Liver (tissue), 3 donors: ENCODE measurements around the gene MS4A8.

Experiments used
- FOXA2 ChIP-seq: IDR thresholded peaks from 2 replicates; pipeline ENCODE4 v1.6.1; 2016; ENCODE audit warnings: antibody characterized with exemption
- JUND ChIP-seq, 2 donors: IDR thresholded peaks; 2 replicates each; pipeline ENCODE4 v1.6.1; 2016; ENCODE audit warnings: antibody characterized with exemption in 2 of 2
- RAD21 ChIP-seq, 2 donors: IDR thresholded peaks; 2 replicates each; pipeline ENCODE4 v1.6.1; 2016; ENCODE audit warnings: antibody characterized with exemption in 2 of 2, mild to moderate bottlenecking in 2 of 2
- SP1 ChIP-seq: IDR thresholded peaks from 2 replicates; pipeline ENCODE4 v1.6.1; 2018; ENCODE audit warnings: antibody characterized with exemption, mild to moderate bottlenecking
- TAF1 ChIP-seq: conservative IDR thresholded peaks from 2 replicates; pipeline ENCODE4 v1.6.1; 2016; ENCODE audit warnings: antibody characterized with exemption, mild to moderate bottlenecking
- YY1 ChIP-seq: IDR thresholded peaks from 2 replicates; pipeline ENCODE4 v1.6.1; 2016; ENCODE audit warnings: antibody characterized with exemption, mild to moderate bottlenecking
- TF ChIP-seq, protein P1 (sequence below): fragments of 150-350 bp; IDR thresholded peaks from 2 replicates; pipeline ENCODE4 v1.5.1; 2017; ENCODE audit warnings: improper control_type of control experiment, low read depth, low read length; ENCODE audit not compliant: missing input control
- TF ChIP-seq, protein P2 (sequence below): IDR thresholded peaks from 2 replicates; pipeline ENCODE4 v1.6.1; 2016; ENCODE audit warnings: antibody characterized with exemption
- TF ChIP-seq, protein P3 (sequence below): IDR thresholded peaks from 2 replicates; pipeline ENCODE4 v1.6.1; 2016; ENCODE audit warnings: antibody characterized with exemption
- donor health status: healthy.
- donor health status: healthy.

DNA sequence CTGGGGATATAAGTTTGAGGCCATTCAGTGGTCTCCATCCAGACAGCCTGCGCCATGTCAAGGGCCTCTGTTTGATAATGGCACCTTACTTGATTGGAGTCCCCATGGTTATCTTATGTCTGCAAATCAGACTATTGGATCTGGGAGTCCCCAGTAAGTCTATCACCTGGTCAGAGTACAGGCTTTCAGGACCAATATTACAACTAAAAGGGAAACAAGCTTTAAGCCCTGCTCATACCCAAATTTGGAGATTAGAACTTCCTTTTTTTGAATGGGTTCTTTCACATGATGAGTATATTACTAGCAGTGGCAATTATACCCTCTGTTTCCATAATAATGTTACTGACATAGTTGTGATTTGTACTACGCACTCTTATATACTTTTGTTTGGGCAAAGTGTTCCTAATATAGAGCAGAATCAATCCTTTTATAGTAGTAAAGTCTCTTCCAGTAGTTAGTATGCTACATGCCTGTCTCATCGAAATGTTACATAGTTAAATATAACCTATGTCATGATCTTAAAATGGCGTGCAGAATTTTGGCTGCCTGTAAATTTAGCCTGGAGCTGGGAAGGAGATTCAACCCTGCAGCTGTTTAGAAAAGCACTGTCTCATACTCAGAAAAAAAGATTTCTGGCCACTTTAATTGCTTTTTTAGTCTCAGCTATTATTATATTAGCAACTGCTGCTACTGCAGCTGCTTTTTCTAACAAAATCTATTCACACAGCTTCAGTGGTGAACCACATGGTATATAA lies 62.2 kb downstream of the MS4A8 start:
- TF ChIP-seq, protein P1, sequence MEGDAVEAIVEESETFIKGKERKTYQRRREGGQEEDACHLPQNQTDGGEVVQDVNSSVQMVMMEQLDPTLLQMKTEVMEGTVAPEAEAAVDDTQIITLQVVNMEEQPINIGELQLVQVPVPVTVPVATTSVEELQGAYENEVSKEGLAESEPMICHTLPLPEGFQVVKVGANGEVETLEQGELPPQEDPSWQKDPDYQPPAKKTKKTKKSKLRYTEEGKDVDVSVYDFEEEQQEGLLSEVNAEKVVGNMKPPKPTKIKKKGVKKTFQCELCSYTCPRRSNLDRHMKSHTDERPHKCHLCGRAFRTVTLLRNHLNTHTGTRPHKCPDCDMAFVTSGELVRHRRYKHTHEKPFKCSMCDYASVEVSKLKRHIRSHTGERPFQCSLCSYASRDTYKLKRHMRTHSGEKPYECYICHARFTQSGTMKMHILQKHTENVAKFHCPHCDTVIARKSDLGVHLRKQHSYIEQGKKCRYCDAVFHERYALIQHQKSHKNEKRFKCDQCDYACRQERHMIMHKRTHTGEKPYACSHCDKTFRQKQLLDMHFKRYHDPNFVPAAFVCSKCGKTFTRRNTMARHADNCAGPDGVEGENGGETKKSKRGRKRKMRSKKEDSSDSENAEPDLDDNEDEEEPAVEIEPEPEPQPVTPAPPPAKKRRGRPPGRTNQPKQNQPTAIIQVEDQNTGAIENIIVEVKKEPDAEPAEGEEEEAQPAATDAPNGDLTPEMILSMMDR = no peak
- TF ChIP-seq SP1 (no peak), YY1 (no peak), JUND (IDR thresholded peaks at IDR 0.05) (no peak), RAD21 (IDR thresholded peaks at IDR 0.05) (no peak), TAF1 (no peak), FOXA2 (no peak)
- TF ChIP-seq, protein P2, sequence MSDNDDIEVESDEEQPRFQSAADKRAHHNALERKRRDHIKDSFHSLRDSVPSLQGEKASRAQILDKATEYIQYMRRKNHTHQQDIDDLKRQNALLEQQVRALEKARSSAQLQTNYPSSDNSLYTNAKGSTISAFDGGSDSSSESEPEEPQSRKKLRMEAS = no peak
- TF ChIP-seq, protein P3, sequence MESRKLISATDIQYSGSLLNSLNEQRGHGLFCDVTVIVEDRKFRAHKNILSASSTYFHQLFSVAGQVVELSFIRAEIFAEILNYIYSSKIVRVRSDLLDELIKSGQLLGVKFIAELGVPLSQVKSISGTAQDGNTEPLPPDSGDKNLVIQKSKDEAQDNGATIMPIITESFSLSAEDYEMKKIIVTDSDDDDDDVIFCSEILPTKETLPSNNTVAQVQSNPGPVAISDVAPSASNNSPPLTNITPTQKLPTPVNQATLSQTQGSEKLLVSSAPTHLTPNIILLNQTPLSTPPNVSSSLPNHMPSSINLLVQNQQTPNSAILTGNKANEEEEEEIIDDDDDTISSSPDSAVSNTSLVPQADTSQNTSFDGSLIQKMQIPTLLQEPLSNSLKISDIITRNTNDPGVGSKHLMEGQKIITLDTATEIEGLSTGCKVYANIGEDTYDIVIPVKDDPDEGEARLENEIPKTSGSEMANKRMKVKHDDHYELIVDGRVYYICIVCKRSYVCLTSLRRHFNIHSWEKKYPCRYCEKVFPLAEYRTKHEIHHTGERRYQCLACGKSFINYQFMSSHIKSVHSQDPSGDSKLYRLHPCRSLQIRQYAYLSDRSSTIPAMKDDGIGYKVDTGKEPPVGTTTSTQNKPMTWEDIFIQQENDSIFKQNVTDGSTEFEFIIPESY = no peak
